Gastrocnemius medialis (tissue), 4 donors: Measurements from ENCODE around the gene SMTNL1.

ENCODE experiments used
- POLR2A ChIP-seq, 2 donors: fragments of 450-650 bp; IDR thresholded peaks; one replicate each; pipeline ENCODE4 v1.6.1; 2017; ENCODE audit warnings: antibody characterized with exemption in 2 of 2, mild to moderate bottlenecking in 2 of 2, moderate library complexity in 2 of 2
- TF ChIP-seq, protein P1 (sequence below), 5 experiments: fragments of 450-650 bp in 3 of 5; fragments of 200-600 bp in 2 of 5; sonication (generic) in 2 of 5; IDR thresholded peaks in 4 of 5; conservative IDR thresholded peaks in 1 of 5; 1 replicate in 4 of 5; 2 replicates in 1 of 5; pipeline ENCODE4 v1.5.1; 2016 to 2019; ENCODE audit warnings: antibody characterized with exemption in 5 of 5, mild to moderate bottlenecking in 3 of 5, moderate library complexity in 3 of 5

DNA sequence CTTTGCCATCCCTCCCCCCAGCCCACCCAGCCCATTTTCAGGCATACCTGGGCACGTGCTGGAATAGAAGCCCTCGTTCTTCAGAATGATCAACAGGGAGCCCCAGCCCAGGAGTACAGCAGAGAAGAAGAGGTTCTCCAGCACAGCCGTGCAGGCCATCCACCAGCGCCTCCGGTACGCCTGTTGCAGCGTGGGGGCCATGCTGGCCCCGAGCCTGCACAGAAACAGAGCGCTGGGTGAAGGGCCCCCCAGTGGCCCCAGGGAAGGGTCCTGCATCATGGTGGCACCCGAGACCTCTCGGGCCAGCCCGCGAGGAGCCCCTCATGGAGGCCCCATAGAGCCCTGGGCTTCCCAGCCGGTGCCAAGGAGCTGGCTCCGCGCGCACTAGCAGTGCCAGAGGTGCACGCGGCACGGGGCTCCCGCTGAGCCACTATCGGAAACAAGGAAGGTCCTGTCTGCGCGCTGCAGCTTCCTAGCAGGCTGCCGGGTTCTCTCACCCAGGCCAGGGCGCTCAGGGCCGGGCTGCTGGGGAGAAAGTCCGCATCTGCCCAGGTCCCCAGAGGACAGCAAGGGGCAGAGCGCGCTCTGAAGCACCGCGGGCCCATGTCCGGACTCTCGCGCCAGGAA, 23.4 kb upstream of the SMTNL1 start:
- TF ChIP-seq, protein P1, sequence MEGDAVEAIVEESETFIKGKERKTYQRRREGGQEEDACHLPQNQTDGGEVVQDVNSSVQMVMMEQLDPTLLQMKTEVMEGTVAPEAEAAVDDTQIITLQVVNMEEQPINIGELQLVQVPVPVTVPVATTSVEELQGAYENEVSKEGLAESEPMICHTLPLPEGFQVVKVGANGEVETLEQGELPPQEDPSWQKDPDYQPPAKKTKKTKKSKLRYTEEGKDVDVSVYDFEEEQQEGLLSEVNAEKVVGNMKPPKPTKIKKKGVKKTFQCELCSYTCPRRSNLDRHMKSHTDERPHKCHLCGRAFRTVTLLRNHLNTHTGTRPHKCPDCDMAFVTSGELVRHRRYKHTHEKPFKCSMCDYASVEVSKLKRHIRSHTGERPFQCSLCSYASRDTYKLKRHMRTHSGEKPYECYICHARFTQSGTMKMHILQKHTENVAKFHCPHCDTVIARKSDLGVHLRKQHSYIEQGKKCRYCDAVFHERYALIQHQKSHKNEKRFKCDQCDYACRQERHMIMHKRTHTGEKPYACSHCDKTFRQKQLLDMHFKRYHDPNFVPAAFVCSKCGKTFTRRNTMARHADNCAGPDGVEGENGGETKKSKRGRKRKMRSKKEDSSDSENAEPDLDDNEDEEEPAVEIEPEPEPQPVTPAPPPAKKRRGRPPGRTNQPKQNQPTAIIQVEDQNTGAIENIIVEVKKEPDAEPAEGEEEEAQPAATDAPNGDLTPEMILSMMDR (IDR thresholded peaks at IDR 0.05 in 4 of 5, conservative IDR thresholded peaks at IDR 0.05 in 1 of 5) = no peak
- no peak for TF ChIP-seq POLR2A (IDR thresholded peaks at IDR 0.05)
